Naive B cell (primary cell): Measurements from ENCODE around the gene SRRM5. TPM values are rescaled to one million over a fixed set of nuclear protein-coding genes. Genes with fewer than 3 reads are reported as not detected.
"Not testable (repeated sequence)": the region's sequence is repeated elsewhere in the genome, so short reads cannot be mapped to it uniquely, and the experiment has no call there.

Experiments
- ATAC-seq, 2 donors: fragments of 150-1000 bp; cut with Tn5 transposase; 2 replicates each; pipeline ENCODE4 v1.10.0; 2021; ENCODE audit warnings: low read depth in 2 of 2, mild to moderate bottlenecking in 2 of 2, moderate library complexity in 2 of 2
- DNase-seq: peaks from one replicate; pipeline ENCODE4 v3.0.0; 2022
- H3K27ac Mint-ChIP-seq, 6 donors: one replicate each; pipeline ENCODE4 v1.8.0; 2020 to 2022; ENCODE audit warnings: mild to moderate bottlenecking in 6 of 6, mixed read lengths in 6 of 6, moderate library complexity in 5 of 6, inconsistent platforms in 2 of 6
- H3K27me3 Mint-ChIP-seq, 3 donors: one replicate each; pipeline ENCODE4 v1.8.0; 2021 to 2022; ENCODE audit warnings: mixed read lengths in 3 of 3, mild to moderate bottlenecking in 1 of 3
- H3K36me3 Mint-ChIP-seq, 2 donors: one replicate each; pipeline ENCODE4 v1.8.0; 2020 to 2022; ENCODE audit warnings: mixed read lengths in 2 of 2, inconsistent platforms in 1 of 2, mild to moderate bottlenecking in 1 of 2
- H3K4me1 Mint-ChIP-seq, 3 donors: one replicate each; pipeline ENCODE4 v1.8.0; 2020 to 2022; ENCODE audit warnings: mixed read lengths in 3 of 3, inconsistent platforms in 1 of 3, mild to moderate bottlenecking in 1 of 3, moderate library complexity in 1 of 3
- H3K4me3 Mint-ChIP-seq, 8 donors: one replicate each; pipeline ENCODE4 v1.8.0; 2020 to 2022; ENCODE audit warnings: mild to moderate bottlenecking in 8 of 8, mixed read lengths in 8 of 8, moderate library complexity in 8 of 8, inconsistent platforms in 2 of 8
- H3K9me3 Mint-ChIP-seq, 7 donors: one replicate each; pipeline ENCODE4 v1.8.0; 2020 to 2022; ENCODE audit warnings: mixed read lengths in 7 of 7, mild to moderate bottlenecking in 5 of 7, inconsistent platforms in 2 of 7, moderate library complexity in 1 of 7
- polyA plus RNA-seq, 6 donors: library from polyadenylated mRNA; unstranded; fragments of 300-500 nt; fragmentation: Illumina TruSeq; gene quantifications; one replicate each; pipeline ENCODE4 v1.2.3, GENCODE V29; 2021; ENCODE audit warnings: low read depth in 6 of 6

SRRM5 gene
- polyA plus RNA-seq, 6 donors from 2014 or later: 0.24 to 0.73 (median 0.25) TPM; not detected in 3

- H3K27ac Mint-ChIP-seq: peak overlapping the region in 5 of 6 donors; percentile 29 to 75 (median 65)
- peaks cover 42 to 62% (median 47%) of the 10 kb centered on the region in 3 donors for H3K4me1 Mint-ChIP-seq
These were observed 33.1 kb upstream of the SRRM5 start for GRCh38 chr19:43578787-43579186.

DNA sequence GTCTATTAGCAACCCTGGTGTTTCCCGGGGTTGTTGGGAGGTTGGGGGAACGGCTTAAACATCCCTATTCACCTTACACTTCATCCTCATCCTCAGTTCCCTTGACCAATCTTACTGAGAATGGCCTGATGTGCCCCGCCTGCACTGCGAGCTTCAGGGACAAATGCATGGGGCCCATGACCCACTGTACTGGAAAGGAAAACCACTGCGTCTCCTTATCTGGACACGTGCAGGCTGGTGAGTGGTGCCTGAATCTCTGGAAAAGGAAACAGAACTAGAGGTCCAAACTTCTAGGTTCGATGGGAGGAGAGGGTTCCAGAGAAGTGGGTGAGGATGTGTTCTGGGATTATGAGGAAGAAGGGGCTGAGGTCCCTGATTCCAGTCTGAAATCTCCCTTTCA lies 30.4 kb upstream of the SRRM5 start:
- Mint-ChIP-seq H3K27ac (peak overlapping the region in 3 of 6 donors; percentile 27 to 90 (median 75)), H3K36me3 (peaks cover 0 to 6% of the 10 kb centered on the region in 2 donors)

More at GRCh38 chr19:43578787-43579186, 33.1 kb upstream of the SRRM5 start:
- H3K36me3 Mint-ChIP-seq: no peaks in the 10 kb centered on the region
- DNase-seq: no peak
- H3K27me3 Mint-ChIP-seq: no peaks in the 10 kb centered on the region
- peak overlapping the region; percentile 38 to 90 (median 76) for H3K4me3 Mint-ChIP-seq
- no peaks in the 10 kb centered on the region for H3K9me3 Mint-ChIP-seq
- no peak for ATAC-seq

GRCh38 chr19:43582495-43582894 lies 29.4 kb upstream of the SRRM5 start:
- H3K9me3 Mint-ChIP-seq: no peaks in the 10 kb centered on the region
- no peak for ATAC-seq
- H3K36me3 Mint-ChIP-seq: peaks cover 0 to 8% of the 10 kb centered on the region in 2 donors
- peak overlapping the region in 2 of 8 donors; percentile 37 to 65 for H3K4me3 Mint-ChIP-seq
- H3K4me1 Mint-ChIP-seq: peaks cover 43 to 70% (median 56%) of the 10 kb centered on the region in 3 donors
- no peak for DNase-seq
- H3K27ac Mint-ChIP-seq: peak overlapping the region in 1 of 6 donors; percentile 7
- H3K27me3 Mint-ChIP-seq: no peaks in the 10 kb centered on the region

More for the DNA sequence above, 30.4 kb upstream of the SRRM5 start:
- DNase-seq (no peak), ATAC-seq (no peak)
- Mint-ChIP-seq H3K27me3 (no peaks in the 10 kb centered on the region), H3K4me3 (peak overlapping the region in 3 of 8 donors; percentile 56 to 71 (median 64)), H3K4me1 (peaks cover 49 to 68% (median 57%) of the 10 kb centered on the region in 3 donors), H3K9me3 (no peaks in the 10 kb centered on the region)

DNA sequence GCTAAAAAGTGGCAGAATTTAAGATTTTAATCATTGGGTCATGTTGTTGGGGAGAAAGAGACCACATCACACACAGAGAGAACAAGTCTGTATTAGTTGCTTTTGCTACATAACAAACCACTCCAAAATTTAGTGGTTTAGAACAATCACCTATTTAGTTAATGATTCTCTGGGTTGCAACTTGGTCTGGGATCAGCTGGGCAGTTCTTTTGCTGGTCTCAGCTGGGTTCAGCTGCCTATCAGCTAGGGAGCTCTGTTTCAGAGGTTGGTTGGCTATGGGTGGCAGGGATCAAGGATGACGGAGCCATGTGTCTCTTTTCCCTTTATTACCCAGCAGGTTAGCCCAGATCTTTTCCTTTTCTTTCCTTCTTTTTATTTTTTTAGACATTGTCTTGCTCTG lies 27.4 kb upstream of the SRRM5 start:
- H3K27me3 Mint-ChIP-seq: no peaks in the 10 kb centered on the region
- H3K36me3 Mint-ChIP-seq: peaks cover 0 to 8% of the 10 kb centered on the region in 2 donors
- ATAC-seq (no peak), DNase-seq (no peak)
- peaks cover 36 to 70% (median 52%) of the 10 kb centered on the region in 3 donors for H3K4me1 Mint-ChIP-seq
- H3K4me3 Mint-ChIP-seq: peak overlapping the region; percentile 26 to 62 (median 44)
- H3K27ac Mint-ChIP-seq: peak overlapping the region; percentile 63 to 92 (median 89)
- H3K9me3 Mint-ChIP-seq: no peaks in the 10 kb centered on the region

GRCh38 chr19:43586346-43586745 lies 25.5 kb upstream of the SRRM5 start:
- Mint-ChIP-seq H3K9me3 (no peaks in the 10 kb centered on the region), H3K27ac (peak overlapping the region in 3 of 6 donors; percentile 10 to 69 (median 25)), H3K4me1 (peaks cover 37 to 77% (median 62%) of the 10 kb centered on the region in 3 donors), H3K36me3 (peaks cover 0 to 8% of the 10 kb centered on the region in 2 donors), H3K27me3 (no peaks in the 10 kb centered on the region), H3K4me3 (peak overlapping the region in 2 of 8 donors; percentile 14 to 66)
- no peak for DNase-seq
- no peak for ATAC-seq

DNA sequence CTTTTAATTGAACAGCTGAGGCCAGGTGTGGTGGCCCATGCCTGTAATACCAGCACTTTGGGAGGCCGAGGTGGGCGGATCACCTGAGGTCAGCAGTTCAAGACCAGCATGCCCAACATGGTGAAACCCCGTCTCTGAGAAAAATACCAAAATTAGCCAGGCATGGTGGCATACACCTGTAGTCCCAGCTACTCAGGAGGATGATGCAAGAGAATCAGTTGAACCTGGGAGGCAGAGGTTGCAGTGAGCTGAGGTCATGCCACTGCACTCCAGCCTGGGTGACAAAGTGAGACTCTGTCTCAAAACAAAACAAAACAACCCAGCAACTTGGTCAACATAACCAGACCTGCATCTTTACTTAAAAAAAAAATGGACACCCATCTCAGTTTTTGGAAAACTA lies 24.9 kb upstream of the SRRM5 start:
- peaks cover 31 to 70% (median 55%) of the 10 kb centered on the region in 3 donors for H3K4me1 Mint-ChIP-seq
- peak overlapping the region in 1 of 6 donors; percentile 11 for H3K27ac Mint-ChIP-seq
- not testable (repeated sequence) for H3K9me3 Mint-ChIP-seq, H3K36me3 Mint-ChIP-seq, H3K27me3 Mint-ChIP-seq, DNase-seq, ATAC-seq, H3K4me3 Mint-ChIP-seq

DNA sequence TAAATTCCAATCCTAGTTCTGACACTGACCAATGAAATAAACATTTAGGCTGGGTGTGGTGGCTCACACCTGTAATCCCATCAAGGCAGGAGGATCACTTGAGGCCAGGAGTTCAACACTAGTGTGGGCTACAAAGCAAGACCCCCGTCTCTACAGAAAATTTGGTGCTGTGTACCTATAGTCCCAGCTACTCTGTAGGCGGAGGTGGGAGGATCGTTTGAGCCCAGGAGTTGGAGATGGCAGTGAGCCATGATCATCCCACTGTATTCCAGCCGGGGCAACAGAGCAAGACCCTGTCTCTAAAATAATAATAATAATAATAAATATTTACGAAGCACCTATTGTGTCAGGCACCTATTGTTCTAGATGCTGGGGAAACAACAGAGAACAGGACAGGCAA lies 22.6 kb upstream of the SRRM5 start:
- peaks cover 0 to 8% of the 10 kb centered on the region in 2 donors for H3K36me3 Mint-ChIP-seq
- H3K27ac Mint-ChIP-seq: peak overlapping the region in 4 of 6 donors; percentile 86 to 92 (median 88)
- H3K4me3 Mint-ChIP-seq: peak overlapping the region in 4 of 8 donors; percentile 23 to 52 (median 46)
- no peak for ATAC-seq
- no peak for DNase-seq
- no peaks in the 10 kb centered on the region for H3K27me3 Mint-ChIP-seq
- H3K9me3 Mint-ChIP-seq: no peaks in the 10 kb centered on the region
- peaks cover 42 to 63% (median 59%) of the 10 kb centered on the region in 3 donors for H3K4me1 Mint-ChIP-seq

GRCh38 chr19:43589678-43590077 lies 22.2 kb upstream of the SRRM5 start:
- Mint-ChIP-seq H3K27ac (peak overlapping the region; percentile 57 to 92 (median 86)), H3K9me3 (no peaks in the 10 kb centered on the region), H3K36me3 (peaks cover 0 to 8% of the 10 kb centered on the region in 2 donors), H3K4me1 (peaks cover 39 to 59% (median 55%) of the 10 kb centered on the region in 3 donors), H3K4me3 (peak overlapping the region in 5 of 8 donors; percentile 23 to 52 (median 45)), H3K27me3 (no peaks in the 10 kb centered on the region)
- ATAC-seq (peak; percentile 80), DNase-seq (peak; percentile 25)

DNA sequence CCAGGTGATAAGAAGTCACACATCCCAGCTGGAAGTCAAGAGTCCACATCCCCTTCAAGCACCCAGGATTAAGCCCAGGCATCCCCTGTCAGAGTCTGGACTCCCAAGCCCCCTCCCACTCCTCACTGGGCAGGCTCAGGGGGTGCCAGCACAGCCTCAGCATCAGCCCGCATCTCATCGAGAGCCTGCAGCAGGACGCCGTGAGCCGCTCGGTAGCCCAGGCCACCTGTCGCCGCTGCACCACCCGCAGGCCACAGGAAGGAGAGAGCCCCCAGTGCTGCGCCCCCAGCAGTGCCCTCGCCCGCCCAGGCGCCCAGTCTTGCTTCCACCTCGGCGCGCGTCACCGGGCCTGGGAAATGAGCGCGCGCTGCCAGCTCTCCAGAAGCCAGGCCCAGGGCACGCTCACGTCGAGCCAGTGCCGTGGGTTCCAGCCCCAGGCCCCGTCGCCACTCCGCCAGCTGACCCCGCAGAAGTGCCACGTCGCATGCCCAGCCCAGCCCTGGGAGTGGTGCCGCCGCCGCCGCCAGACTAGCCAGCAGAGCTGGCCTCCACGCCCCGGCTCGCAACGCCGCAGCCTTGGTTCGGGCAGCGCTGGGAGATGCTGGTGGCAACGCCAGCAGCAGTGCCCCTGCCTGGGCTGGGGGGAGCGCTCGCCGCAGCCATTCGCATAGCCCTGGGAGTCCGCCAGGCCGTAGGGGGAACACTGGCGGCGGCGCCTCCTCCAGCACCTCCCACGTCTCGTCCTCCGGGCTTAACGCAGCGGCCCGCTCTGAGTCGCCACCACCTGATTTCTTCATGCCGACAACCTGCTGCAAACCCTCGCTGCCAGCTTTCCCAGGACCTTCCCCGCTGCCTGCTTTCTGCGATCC lies 19.8 kb upstream of the SRRM5 start:
- ATAC-seq: no peak
- H3K27me3 Mint-ChIP-seq: no peaks in the 10 kb centered on the region
- peak overlapping the region in 1 of 8 donors; percentile 29 for H3K4me3 Mint-ChIP-seq
- H3K4me1 Mint-ChIP-seq: peaks cover 43 to 60% (median 56%) of the 10 kb centered on the region in 3 donors
- H3K9me3 Mint-ChIP-seq: no peaks in the 10 kb centered on the region
- H3K27ac Mint-ChIP-seq: peak overlapping the region in 4 of 6 donors; percentile 62 to 96 (median 76)
- no peak for DNase-seq
- no peaks in the 10 kb centered on the region for H3K36me3 Mint-ChIP-seq

DNA sequence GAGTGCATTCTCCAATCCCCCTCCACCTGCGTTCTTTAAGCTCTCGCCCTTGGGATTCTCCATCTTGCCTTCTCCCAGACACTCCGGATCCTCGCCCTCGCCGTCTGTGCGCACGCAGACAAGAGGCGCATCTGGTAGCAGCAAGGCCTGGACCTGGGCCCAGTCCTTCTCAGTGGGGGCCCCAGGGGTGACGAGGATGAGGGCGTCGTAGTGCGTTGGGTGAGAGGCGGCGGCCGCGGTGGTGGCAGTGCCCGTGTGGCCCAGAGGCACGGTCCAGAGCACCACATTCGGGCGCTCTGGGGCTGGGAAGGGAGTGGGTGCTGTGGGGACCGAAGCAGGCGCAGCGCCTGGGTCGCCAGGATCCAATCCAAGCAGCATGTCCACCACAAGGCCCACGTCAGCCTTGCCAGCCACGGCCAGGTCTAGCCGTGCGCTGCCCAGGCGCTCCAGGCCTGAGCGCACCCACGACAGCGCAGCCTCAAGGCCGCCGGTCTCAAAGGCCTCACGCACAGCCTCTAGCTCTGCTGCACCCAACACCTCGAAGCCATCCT lies 19.0 kb upstream of the SRRM5 start:
- Mint-ChIP-seq H3K27ac (peak overlapping the region in 4 of 6 donors; percentile 67 to 96 (median 84)), H3K4me3 (peak overlapping the region in 4 of 8 donors; percentile 5 to 85 (median 60)), H3K9me3 (no peaks in the 10 kb centered on the region), H3K36me3 (no peaks in the 10 kb centered on the region), H3K4me1 (peaks cover 50 to 67% (median 64%) of the 10 kb centered on the region in 3 donors), H3K27me3 (no peaks in the 10 kb centered on the region)
- ATAC-seq (no peak), DNase-seq (no peak)

GRCh38 chr19:43594081-43594697 lies 17.7 kb upstream of the SRRM5 start:
- ATAC-seq: no peak
- H3K27ac Mint-ChIP-seq: peak overlapping the region in 5 of 6 donors; percentile 25 to 100 (median 97)
- H3K27me3 Mint-ChIP-seq: no peaks in the 10 kb centered on the region
- peak overlapping the region; percentile 92 to 98 (median 98) for H3K4me3 Mint-ChIP-seq
- H3K36me3 Mint-ChIP-seq: no peaks in the 10 kb centered on the region
- peaks cover 51 to 69% (median 66%) of the 10 kb centered on the region in 3 donors for H3K4me1 Mint-ChIP-seq
- DNase-seq: no peak
- no peaks in the 10 kb centered on the region for H3K9me3 Mint-ChIP-seq

GRCh38 chr19:43594710-43595604 lies 16.9 kb upstream of the SRRM5 start:
- DNase-seq (peak; percentile 66), ATAC-seq (peak; percentile 52 to 54)
- Mint-ChIP-seq H3K4me1 (peaks cover 45 to 66% (median 62%) of the 10 kb centered on the region in 3 donors), H3K9me3 (no peaks in the 10 kb centered on the region), H3K36me3 (no peaks in the 10 kb centered on the region), H3K27ac (peak overlapping the region; percentile 99 to 100 (median 100)), H3K4me3 (peak overlapping the region; percentile 92 to 98 (median 98)), H3K27me3 (no peaks in the 10 kb centered on the region)
